HEK293 (cell line): ENCODE data around the gene FGA.

Experiments
- KLF9 ChIP-seq: fragments of 450-650 bp; formaldehyde crosslinking; IDR thresholded peaks from 2 replicates; pipeline ENCODE4 v1.5.1; 2016; ENCODE audit warnings: missing biosample characterization, missing genetic modification characterization, low read depth
- ZNF16 ChIP-seq: fragments of 450-650 bp; formaldehyde crosslinking; IDR thresholded peaks from 2 replicates; pipeline ENCODE4 v1.5.1; 2016; ENCODE audit warnings: low read depth, missing biosample characterization, missing genetic modification characterization
- TF ChIP-seq, protein P1 (sequence below): fragments of 450-650 bp; formaldehyde crosslinking; IDR thresholded peaks from 2 replicates; pipeline ENCODE4 v1.5.1; 2016; ENCODE audit warnings: missing biosample characterization, missing genetic modification characterization

DNA sequence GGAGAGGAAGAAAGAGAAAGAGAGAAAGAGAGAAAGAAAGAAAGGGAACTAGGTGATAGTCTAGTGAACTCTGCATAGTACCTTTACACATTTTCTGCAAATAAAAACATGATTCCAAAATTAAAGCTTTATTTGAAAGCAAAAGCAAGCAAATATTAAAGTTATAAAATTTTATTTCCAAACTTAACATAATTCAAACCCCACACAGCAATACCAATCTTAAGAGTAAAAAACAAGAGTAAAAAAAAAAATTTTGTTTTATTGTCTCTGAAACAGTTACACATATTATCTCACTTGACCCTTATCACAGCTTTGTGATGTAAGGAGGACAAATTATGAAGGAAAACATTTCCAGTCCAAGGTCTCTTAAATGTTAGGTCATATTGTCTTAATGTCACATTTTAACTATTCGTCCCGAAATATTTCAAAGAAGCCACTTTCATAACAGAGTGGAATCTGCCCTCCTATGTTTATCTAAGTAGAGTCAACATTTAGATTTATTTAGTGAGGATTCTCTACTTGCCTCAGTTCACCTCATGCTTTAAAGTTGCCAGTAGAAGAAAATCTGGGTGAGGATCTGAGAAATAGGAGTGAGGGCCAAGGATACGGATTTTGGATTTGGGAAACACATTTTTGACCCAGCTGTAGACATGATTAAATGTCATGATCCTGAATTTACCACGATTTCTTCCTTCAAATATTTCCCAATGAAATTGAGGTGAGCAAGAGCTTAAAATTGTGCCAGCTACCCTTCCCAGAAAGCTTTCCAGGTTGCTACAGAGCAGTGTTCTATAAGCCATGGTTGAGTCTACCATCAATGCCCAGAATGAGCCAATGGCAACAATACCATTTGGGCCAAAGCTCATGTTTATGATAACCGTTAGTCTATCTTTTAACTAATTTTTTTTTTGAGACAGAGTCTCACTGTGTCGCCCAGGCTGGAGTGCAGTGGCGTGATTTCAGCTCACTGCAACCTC lies 7.5 kb upstream of the FGA start:
- TF ChIP-seq KLF9 (no peak), ZNF16 (tag by site-specific recombination) (no peak)
- TF ChIP-seq, protein P1, sequence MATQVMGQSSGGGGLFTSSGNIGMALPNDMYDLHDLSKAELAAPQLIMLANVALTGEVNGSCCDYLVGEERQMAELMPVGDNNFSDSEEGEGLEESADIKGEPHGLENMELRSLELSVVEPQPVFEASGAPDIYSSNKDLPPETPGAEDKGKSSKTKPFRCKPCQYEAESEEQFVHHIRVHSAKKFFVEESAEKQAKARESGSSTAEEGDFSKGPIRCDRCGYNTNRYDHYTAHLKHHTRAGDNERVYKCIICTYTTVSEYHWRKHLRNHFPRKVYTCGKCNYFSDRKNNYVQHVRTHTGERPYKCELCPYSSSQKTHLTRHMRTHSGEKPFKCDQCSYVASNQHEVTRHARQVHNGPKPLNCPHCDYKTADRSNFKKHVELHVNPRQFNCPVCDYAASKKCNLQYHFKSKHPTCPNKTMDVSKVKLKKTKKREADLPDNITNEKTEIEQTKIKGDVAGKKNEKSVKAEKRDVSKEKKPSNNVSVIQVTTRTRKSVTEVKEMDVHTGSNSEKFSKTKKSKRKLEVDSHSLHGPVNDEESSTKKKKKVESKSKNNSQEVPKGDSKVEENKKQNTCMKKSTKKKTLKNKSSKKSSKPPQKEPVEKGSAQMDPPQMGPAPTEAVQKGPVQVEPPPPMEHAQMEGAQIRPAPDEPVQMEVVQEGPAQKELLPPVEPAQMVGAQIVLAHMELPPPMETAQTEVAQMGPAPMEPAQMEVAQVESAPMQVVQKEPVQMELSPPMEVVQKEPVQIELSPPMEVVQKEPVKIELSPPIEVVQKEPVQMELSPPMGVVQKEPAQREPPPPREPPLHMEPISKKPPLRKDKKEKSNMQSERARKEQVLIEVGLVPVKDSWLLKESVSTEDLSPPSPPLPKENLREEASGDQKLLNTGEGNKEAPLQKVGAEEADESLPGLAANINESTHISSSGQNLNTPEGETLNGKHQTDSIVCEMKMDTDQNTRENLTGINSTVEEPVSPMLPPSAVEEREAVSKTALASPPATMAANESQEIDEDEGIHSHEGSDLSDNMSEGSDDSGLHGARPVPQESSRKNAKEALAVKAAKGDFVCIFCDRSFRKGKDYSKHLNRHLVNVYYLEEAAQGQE (tag by site-specific recombination) = no peak
